ENCODE data around the gene PPFIA2.

DNA sequence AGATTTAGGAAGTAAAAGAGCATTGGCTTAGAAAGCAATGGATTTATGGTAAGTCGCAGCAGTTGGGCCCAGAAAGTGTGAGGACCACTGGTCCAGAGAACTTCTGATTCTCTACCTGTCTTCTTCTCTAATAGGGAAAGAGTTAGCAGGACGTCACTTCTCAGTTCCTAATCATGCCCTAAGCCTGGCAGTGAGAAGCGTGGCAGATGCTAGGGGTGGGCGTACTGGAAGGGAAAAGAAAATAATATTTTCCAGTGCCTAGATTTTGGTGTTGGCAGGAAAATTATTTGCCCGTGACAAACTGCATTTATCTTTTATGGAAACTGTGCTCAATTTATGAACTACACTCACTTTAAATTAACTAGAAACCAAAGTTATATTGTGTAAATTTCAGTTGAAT, 212.3 kb downstream of the PPFIA2 start:
- TF ChIP-seq GATA3 (IDR thresholded peaks at IDR 0.05; ENCODE audit: low read depth, low read length) (no peak), GATA2 (IDR thresholded peaks at IDR 0.05; ENCODE audit: low read depth, low read length) (no peak)
